GM12891 (cell line): Measurements from ENCODE around the gene KCNMB3.
"Not testable (repeated sequence)": the region's sequence is repeated elsewhere in the genome, so short reads cannot be mapped to it uniquely, and the experiment has no call there.

Experiments
- DNase-seq: peaks from one replicate; pipeline ENCODE4 v3.0.0; 2011; ENCODE audit warnings: low spot score; ENCODE audit not compliant: insufficient read length
- FAIRE-seq: peaks from 2 replicates; lab custom pipeline; 2011; peaks lifted over from hg19 to GRCh38; lab: Jason Lieb, UNC
- PAX5 ChIP-seq: IDR thresholded peaks from 2 replicates; pipeline ENCODE4 v1.6.1; 2011; ENCODE audit warnings: low read length, moderate library complexity, mild to moderate bottlenecking; ENCODE audit not compliant: insufficient read depth, severe bottlenecking
- POLR2A ChIP-seq: IDR thresholded peaks from 2 replicates; pipeline ENCODE4 v1.6.1; 2011; ENCODE audit warnings: low read depth, low read length, control low read depth
- POLR2AphosphoS5 ChIP-seq: IDR thresholded peaks from 2 replicates; pipeline ENCODE4 v1.6.1; 2011; ENCODE audit warnings: low read depth, low read length, control low read depth
- POU2F2 ChIP-seq: IDR thresholded peaks from 2 replicates; pipeline ENCODE4 v1.6.1; 2011; ENCODE audit warnings: low read depth, mild to moderate bottlenecking, control low read depth, low read length, moderate library complexity
- SPI1 ChIP-seq: IDR thresholded peaks from 2 replicates; pipeline ENCODE4 v1.6.1; 2011; ENCODE audit warnings: low read depth, low read length, control low read depth
- TAF1 ChIP-seq: IDR thresholded peaks from 2 replicates; pipeline ENCODE4 v1.6.1; 2011; ENCODE audit warnings: low read depth, low read length, control low read depth

Gene KCNMB3

GRCh38 chr3:179265875-179266274 is 15.0 kb upstream of the KCNMB3 start:
- peak; percentile 84 for FAIRE-seq

GRCh38 chr3:179265092-179265491 is 14.2 kb upstream of the KCNMB3 start:
- no peak for FAIRE-seq
- TF ChIP-seq TAF1 (no peak), PAX5 (no peak), POU2F2 (no peak), POLR2A (no peak), SPI1 (no peak), POLR2AphosphoS5 (no peak)
- DNase-seq: no peak

More at GRCh38 chr3:179265875-179266274, 15.0 kb upstream of the KCNMB3 start:
- DNase-seq: no peak
- TF ChIP-seq POU2F2 (no peak), SPI1 (peak; percentile 60)

GRCh38 chr3:179264449-179264848 is 13.5 kb upstream of the KCNMB3 start:
- no peak for FAIRE-seq

GRCh38 chr3:179263134-179263533 is 12.2 kb upstream of the KCNMB3 start:
- TF ChIP-seq TAF1 (no peak), POU2F2 (no peak), SPI1 (no peak), POLR2A (no peak), PAX5 (no peak), POLR2AphosphoS5 (no peak)
- DNase-seq: no peak
- no peak for FAIRE-seq

More at GRCh38 chr3:179264449-179264848, 13.5 kb upstream of the KCNMB3 start:
- no peak for DNase-seq
- no peak for TF ChIP-seq POLR2A
- no peak for TF ChIP-seq SPI1
- TF ChIP-seq POU2F2: no peak
- no peak for TF ChIP-seq PAX5
- TF ChIP-seq TAF1: no peak
- no peak for TF ChIP-seq POLR2AphosphoS5

GRCh38 chr3:179260949-179261765 is 10.2 kb upstream of the KCNMB3 start:
- peak; percentile 82 for DNase-seq
- peak; percentile 26 for FAIRE-seq
- no peak for TF ChIP-seq POLR2AphosphoS5
- TF ChIP-seq POU2F2: no peak
- no peak for TF ChIP-seq PAX5
- TF ChIP-seq SPI1: no peak
- no peak for TF ChIP-seq POLR2A
- TF ChIP-seq TAF1: no peak

- DNase-seq, FAIRE-seq: not testable (repeated sequence)
Measured at GRCh38 chr3:179259959-179260756, 9.2 kb upstream of the KCNMB3 start.

GRCh38 chr3:179258820-179259219 is 7.9 kb upstream of the KCNMB3 start:
- FAIRE-seq: no peak
- TF ChIP-seq PAX5 (no peak), POLR2A (no peak), TAF1 (no peak), POU2F2 (no peak), SPI1 (no peak), POLR2AphosphoS5 (no peak)
- no peak for DNase-seq

- not testable (repeated sequence) for FAIRE-seq, DNase-seq
Measured at GRCh38 chr3:179257742-179258141, 6.8 kb upstream of the KCNMB3 start.

GRCh38 chr3:179256813-179257212 is 5.9 kb upstream of the KCNMB3 start:
- FAIRE-seq (no peak), DNase-seq (no peak)
- TF ChIP-seq POLR2AphosphoS5 (no peak), TAF1 (no peak), SPI1 (no peak), PAX5 (no peak), POLR2A (no peak), POU2F2 (no peak)

- no peak for FAIRE-seq
Measured at GRCh38 chr3:179247289-179248015, 3.5 kb downstream of the KCNMB3 start.

More at GRCh38 chr3:179247289-179248015, 3.5 kb downstream of the KCNMB3 start:
- DNase-seq: no peak
- TF ChIP-seq PAX5 (no peak), SPI1 (no peak), POLR2A (no peak), POU2F2 (no peak), TAF1 (no peak), POLR2AphosphoS5 (no peak)
